Brain microvascular endothelial cell (primary cell): ENCODE data around the gene PDXP.

ENCODE experiments used
- DNase-seq: peaks from one replicate; pipeline ENCODE4 v3.0.0-alpha.2; 2020
- H3K27ac ChIP-seq: fragments of 250-450 bp; sonication (Bioruptor Pico); 2 replicates; pipeline ENCODE4 v1.5.1; 2020; ENCODE audit warnings: mild to moderate bottlenecking, moderate library complexity
- H3K27me3 ChIP-seq: fragments of 250-450 bp; sonication (Bioruptor Pico); replicated peaks from 2 replicates; pipeline ENCODE4 v1.5.1; 2020; ENCODE audit warnings: mild to moderate bottlenecking
- H3K36me3 ChIP-seq: fragments of 250-450 bp; sonication (Bioruptor Pico); replicated peaks from 2 replicates; pipeline ENCODE4 v1.5.1; 2020; ENCODE audit warnings: mild to moderate bottlenecking
- H3K4me3 ChIP-seq: 2 replicates; pipeline ENCODE4 v1.5.1; 2011; ENCODE audit warnings: low read depth, mild to moderate bottlenecking, control low read depth, low read length, moderate library complexity
- in situ Hi-C: cut with HindIII; loops from 2 replicates; pipeline ENCODE4 v1.10.0; 2017; ENCODE audit warnings: low sequenced_read_pairs, low pct_ligation_motif_present
- TF ChIP-seq, protein P1 (sequence below): IDR thresholded peaks from 2 replicates; pipeline ENCODE4 v1.5.1; 2011; ENCODE audit warnings: low read depth, mild to moderate bottlenecking, moderate library complexity, low read length, control low read depth, inconsistent platforms; ENCODE audit errors: missing control alignments

PDXP gene

DNA sequence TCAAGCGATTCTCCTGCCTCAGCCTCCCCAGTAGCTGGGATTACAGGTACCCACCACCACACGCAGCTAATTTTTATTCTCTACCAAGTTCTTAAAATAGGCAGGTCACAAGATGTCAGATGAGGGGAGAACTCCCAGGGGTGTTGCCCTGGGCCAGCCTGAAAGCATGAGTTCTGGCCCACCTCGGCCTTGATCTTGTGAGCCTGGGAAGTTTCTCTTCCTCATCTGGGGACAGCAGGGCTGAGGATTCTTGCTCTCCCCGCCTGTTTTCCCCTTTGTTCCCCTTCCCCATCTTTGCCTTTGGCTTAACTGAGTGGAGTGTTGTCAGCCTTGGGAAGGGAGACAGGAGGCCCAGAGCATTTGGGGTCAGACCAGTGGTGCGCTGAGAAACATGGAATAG is 3.5 kb downstream of the PDXP start:
- Histone ChIP-seq H3K27me3 (no peaks in the 10 kb centered on the region), H3K27ac (no peak overlapping the region), H3K36me3 (peaks cover 9% of the 10 kb centered on the region), H3K4me3 (no peak overlapping the region)
- TF ChIP-seq, protein P1, sequence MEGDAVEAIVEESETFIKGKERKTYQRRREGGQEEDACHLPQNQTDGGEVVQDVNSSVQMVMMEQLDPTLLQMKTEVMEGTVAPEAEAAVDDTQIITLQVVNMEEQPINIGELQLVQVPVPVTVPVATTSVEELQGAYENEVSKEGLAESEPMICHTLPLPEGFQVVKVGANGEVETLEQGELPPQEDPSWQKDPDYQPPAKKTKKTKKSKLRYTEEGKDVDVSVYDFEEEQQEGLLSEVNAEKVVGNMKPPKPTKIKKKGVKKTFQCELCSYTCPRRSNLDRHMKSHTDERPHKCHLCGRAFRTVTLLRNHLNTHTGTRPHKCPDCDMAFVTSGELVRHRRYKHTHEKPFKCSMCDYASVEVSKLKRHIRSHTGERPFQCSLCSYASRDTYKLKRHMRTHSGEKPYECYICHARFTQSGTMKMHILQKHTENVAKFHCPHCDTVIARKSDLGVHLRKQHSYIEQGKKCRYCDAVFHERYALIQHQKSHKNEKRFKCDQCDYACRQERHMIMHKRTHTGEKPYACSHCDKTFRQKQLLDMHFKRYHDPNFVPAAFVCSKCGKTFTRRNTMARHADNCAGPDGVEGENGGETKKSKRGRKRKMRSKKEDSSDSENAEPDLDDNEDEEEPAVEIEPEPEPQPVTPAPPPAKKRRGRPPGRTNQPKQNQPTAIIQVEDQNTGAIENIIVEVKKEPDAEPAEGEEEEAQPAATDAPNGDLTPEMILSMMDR, result no peak
- DNase-seq, result no peak
- in situ Hi-C loops, result no loop called here

DNA sequence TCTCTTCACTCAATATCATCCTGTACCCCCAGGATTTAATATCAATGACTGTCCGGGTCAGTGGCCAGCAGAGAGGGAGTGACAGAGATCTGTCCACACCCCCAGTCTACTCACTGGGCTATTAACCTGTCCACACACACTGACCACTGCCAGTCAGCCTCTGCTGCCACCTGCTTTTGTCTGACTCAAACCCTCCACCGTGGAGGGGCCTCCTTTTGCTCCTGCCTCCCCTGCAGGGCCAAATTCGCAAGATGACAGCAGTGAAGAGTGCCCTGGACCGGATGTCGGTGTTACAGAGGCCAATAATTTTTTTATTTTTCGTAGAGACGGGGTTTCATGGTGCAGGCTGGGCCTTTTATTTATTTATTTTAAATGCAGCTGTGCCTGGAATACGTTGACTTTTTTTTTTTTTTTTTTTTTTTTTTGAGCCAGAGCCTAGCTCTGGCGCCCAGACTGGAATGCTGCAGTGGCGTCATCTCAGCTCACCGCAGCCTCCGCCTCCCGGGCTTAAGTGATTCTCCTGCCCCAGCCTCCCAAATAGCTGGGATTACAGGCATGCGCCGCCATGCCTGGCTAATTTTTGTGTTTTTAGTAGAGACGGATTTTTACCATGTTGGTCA is 5.1 kb downstream of the PDXP start:
- peak; percentile 40 for DNase-seq
- Histone ChIP-seq H3K4me3 (no peak overlapping the region), H3K36me3 (peaks cover 10% of the 10 kb centered on the region), H3K27ac (no peak overlapping the region), H3K27me3 (no peaks in the 10 kb centered on the region)
- TF ChIP-seq, protein P1, result no peak
- in situ Hi-C loops, result no loop called here

DNA sequence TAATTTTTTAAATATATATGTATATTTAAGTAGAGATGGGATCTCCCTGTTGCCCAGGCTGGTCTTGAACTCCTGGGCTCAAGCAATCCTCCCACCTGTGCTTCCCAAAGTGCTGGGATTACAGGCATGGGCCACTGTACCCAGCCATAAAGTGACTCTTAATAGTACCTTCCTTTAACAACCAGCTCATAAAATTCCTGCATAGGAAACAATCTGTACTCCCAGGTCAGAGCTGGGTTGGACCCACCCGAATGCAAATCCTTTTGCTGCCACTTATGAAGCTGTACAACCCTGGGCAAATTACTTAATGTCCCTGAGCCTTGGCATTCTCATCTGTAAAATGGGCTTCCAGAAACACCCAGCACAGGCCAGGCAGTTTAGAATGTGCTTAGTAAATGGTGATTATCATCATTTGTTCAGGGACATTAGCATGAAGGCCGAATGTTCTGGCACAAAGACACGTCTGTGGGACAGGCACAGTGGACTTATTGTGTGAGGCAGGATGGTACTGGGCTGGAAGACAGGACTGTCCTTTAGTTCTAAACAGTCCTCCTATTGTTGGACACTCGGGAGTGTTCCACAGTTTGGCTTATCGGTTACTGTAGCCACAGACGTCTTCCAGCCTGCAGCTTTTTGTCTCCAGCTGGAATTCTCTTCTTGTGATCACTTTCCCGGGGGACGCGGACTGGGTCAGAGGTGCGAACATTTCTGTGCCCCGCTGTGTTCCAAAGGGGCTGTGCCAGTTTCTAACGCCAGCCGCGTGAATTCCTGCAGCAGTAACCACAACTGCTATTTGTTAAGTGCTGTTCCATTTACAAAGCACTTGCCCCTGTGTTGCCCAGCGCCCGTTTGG is 6.0 kb downstream of the PDXP start:
- no peak overlapping the region for H3K27ac ChIP-seq
- DNase-seq, result no peak
- in situ Hi-C loops, result no loop called here
- H3K27me3 ChIP-seq, result no peaks in the 10 kb centered on the region
- no peak overlapping the region for H3K4me3 ChIP-seq
- TF ChIP-seq, protein P1, result no peak
- peaks cover 10% of the 10 kb centered on the region for H3K36me3 ChIP-seq

DNA sequence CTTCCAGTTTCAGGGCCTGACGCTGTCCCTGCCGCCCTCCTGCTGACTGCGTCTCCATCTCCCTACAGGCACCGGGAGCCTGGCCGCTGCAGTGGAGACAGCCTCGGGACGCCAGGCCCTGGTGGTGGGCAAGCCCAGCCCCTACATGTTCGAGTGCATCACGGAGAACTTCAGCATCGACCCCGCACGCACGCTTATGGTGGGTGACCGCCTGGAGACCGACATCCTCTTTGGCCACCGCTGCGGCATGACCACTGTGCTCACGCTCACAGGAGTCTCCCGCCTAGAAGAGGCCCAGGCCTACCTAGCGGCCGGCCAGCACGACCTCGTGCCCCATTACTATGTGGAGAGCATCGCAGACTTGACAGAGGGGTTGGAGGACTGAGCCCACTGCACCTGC is 7.0 kb downstream of the PDXP start:
- Histone ChIP-seq H3K27ac (no peak overlapping the region), H3K4me3 (no peak overlapping the region), H3K36me3 (peaks cover 10% of the 10 kb centered on the region), H3K27me3 (no peaks in the 10 kb centered on the region)
- TF ChIP-seq, protein P1, result no peak
- DNase-seq, result no peak
- in situ Hi-C loops, result no loop called here

DNA sequence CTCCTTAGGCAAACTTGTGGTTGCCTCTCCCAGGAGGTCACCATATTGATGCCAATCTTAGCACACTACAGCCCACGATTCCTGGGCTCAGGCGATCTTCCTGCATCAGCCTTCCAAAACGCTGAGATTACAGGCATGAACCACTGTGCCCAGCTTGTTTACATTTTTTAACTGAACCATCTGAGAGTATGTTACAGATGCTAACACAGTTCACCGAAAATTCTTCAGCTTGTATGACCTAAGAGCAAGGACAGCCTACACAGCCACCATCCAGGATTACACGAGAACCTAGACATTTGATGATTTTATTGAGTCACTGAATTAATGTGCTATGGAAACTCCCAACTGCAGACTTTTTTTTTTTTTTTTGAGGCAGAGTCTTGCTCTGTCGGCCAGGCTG is 11.1 kb downstream of the PDXP start:
- H3K4me3 ChIP-seq, result no peak overlapping the region

More for the DNA sequence above, 11.1 kb downstream of the PDXP start:
- in situ Hi-C loops, result no loop called here
- no peak overlapping the region for H3K27ac ChIP-seq
- DNase-seq, result no peak
- H3K36me3 ChIP-seq, result peaks cover 10% of the 10 kb centered on the region
- H3K27me3 ChIP-seq, result no peaks in the 10 kb centered on the region
- TF ChIP-seq, protein P1, result no peak
